Measurements from ENCODE around the gene GABRG2.

GABRG2 gene

GRCh38 chr5:162196351-162196750, 128.8 kb downstream of the GABRG2 start:
- DNase-seq, result no peak

- no peak for DNase-seq
Measured at GRCh38 chr5:162202285-162202880, 134.8 kb downstream of the GABRG2 start.

All from activated CD4-positive, CD25-positive, alpha-beta regulatory T cell (primary cell).